BLaER1 treated with 17β-estradiol and CSF1 and Interleukin-3, amounts not matched to agents 10 nM and 100 nM (cell line): ENCODE results near the gene SH3BP4.
A peak's percentile ranks its signal among the peaks of the same experiment; 100 is the strongest.

ENCODE experiments used
- H3K27ac ChIP-seq, 11 experiments: shearing (Covaris generic); formaldehyde crosslinking; 2 replicates each; pipeline ENCODE4 v1.8.1; 2022
- H3K27me3 ChIP-seq, 11 experiments: shearing (Covaris generic); formaldehyde crosslinking; 2 replicates each; pipeline ENCODE4 v1.8.1; 2022
- H3K36me3 ChIP-seq, 11 experiments: shearing (Covaris generic); formaldehyde crosslinking; 2 replicates each; pipeline ENCODE4 v1.8.1; 2022
- H3K4me1 ChIP-seq, 10 experiments: shearing (Covaris generic); formaldehyde crosslinking; 2 replicates each; pipeline ENCODE4 v1.8.1; 2022
- H3K4me2 ChIP-seq, 11 experiments: shearing (Covaris generic); formaldehyde crosslinking; 2 replicates each; pipeline ENCODE4 v1.8.1; 2022
- H3K4me3 ChIP-seq, 10 experiments: shearing (Covaris generic); formaldehyde crosslinking; 2 replicates each; pipeline ENCODE4 v1.8.1; 2022
- H3K9ac ChIP-seq, 11 experiments: shearing (Covaris generic); formaldehyde crosslinking; 2 replicates each; pipeline ENCODE4 v1.8.1; 2022
- H3K9me3 ChIP-seq, 11 experiments: shearing (Covaris generic); formaldehyde crosslinking; replicated peaks in 1 of 11; 2 replicates each; pipeline ENCODE4 v1.8.1; 2022
- H4K20me1 ChIP-seq, 11 experiments: shearing (Covaris generic); formaldehyde crosslinking; 2 replicates each; pipeline ENCODE4 v1.8.1; 2022
- Cebpa-rat ChIP-seq, 11 experiments: shearing (Covaris generic); IDR thresholded peaks; 2 replicates each; pipeline ENCODE4 v1.8.1; 2022

The SH3BP4 gene

DNA sequence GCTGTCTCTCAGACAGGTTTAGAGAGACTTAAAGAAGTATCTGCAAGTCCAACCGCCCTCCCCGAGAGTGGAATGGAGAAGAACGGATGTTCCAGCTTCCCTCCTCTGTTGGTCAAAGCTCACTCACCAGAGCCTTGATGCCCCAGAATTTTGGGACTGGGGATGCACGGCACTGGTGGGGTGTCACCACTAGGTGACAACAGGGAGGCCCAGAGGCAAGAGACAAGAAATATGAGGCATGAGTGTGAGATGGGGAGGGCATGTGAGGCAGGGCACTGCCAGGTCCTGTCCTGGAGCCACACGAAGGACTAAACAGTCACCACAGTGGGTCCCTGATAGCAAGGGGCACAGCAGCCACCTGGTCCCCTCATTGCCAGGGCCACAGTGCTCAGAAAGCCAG, 35.1 kb upstream of the SH3BP4 start:
- no peaks in the 10 kb centered on the region for H3K36me3 ChIP-seq
- no peaks in the 10 kb centered on the region for H3K27me3 ChIP-seq
- no peak overlapping the region for H3K9ac ChIP-seq
- TF ChIP-seq Cebpa-rat (IDR thresholded peaks at IDR 0.05) = no peak
- no peak overlapping the region for H3K4me3 ChIP-seq
- peak overlapping the region in 1 of 11 experiments; percentile 26; a peak in 1 of 22 replicates for H3K4me2 ChIP-seq
- no peak overlapping the region for H3K27ac ChIP-seq
- peaks cover 0 to 17% (median 11%) of the 10 kb centered on the region in 10 experiments; a peak in 12 of 20 replicates for H3K4me1 ChIP-seq
- H4K20me1 ChIP-seq = no peaks in the 10 kb centered on the region
- peaks cover 9 to 17% (median 14%) of the 10 kb centered on the region in 11 experiments; a peak in 21 of 22 replicates for H3K9me3 ChIP-seq

DNA sequence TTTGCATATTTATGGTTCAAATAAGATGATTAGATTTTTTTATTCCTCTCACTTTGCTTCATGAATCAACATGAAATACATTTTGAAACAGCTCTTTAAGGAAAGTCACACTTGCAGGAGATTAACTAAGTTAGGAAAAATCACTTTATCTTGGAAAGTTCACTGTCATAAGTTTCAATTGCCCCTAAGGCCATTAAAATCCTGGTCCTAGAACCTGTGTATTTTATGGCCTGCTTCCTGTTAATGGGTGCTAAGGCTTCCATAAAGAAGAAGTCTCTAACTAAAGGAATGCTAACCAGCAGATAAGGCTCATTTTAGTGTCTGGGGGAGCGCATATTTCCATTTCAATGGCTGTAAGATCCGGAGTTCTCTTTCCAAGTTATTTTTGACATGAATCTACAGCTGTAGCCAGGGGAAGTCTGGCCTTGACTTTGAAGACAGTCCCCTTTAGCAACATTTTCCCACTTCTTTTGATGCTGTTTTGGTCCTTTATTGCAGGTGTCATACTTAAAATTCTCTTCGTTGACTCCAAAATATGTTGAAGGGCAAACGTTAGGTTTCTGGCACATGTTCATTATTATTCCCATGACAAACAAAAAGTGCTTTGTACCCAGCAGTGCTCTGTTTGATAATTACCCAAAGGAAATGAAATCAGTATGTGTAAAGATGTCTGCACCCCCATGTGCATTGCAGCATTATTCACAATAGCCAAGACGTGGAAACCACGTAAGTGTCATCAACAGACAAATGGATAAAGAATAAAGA, 34.4 kb upstream of the SH3BP4 start:
- H3K36me3 ChIP-seq = no peaks in the 10 kb centered on the region
- H3K27ac ChIP-seq = 0 out of 22 replicates have a peak overlapping the region, but pooled peaks of 1 of the 11 experiments have one; percentile 8
- peaks cover 0 to 17% (median 11%) of the 10 kb centered on the region in 10 experiments; a peak in 12 of 20 replicates for H3K4me1 ChIP-seq
- TF ChIP-seq Cebpa-rat (IDR thresholded peaks at IDR 0.05) = no peak
- H3K27me3 ChIP-seq = no peaks in the 10 kb centered on the region
- H3K4me2 ChIP-seq = peak overlapping the region in 7 of 11 experiments; percentile 15 to 56 (median 44); a peak in 12 of 22 replicates
- no peak overlapping the region for H3K9ac ChIP-seq
- H3K4me3 ChIP-seq = no peak overlapping the region
- peaks cover 9 to 17% (median 14%) of the 10 kb centered on the region in 11 experiments; a peak in 21 of 22 replicates for H3K9me3 ChIP-seq
- H4K20me1 ChIP-seq = no peaks in the 10 kb centered on the region

DNA sequence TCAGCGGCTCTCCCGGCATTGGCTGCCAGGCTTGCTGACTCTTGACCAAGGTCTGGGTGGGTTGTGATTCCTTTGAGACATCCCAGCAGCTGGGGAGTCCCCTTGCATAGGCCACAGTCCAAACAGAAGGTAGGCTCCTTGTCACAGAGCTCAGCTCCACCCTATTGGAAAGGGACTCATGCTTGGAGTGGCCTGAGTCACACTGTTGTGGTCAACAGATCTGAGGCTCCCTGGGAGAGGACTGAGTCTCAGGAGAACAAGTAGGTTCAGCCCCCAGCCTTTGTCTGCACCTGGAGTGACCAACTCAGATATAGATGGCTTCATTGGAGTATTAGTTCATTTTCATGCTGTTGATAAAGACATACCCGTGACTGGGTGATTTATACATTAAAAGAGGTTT, 32.1 kb upstream of the SH3BP4 start:
- no peak overlapping the region for H3K9ac ChIP-seq
- H3K4me2 ChIP-seq = no peak overlapping the region
- no peaks in the 10 kb centered on the region for H3K27me3 ChIP-seq
- no peak for TF ChIP-seq Cebpa-rat (IDR thresholded peaks at IDR 0.05)
- no peaks in the 10 kb centered on the region for H4K20me1 ChIP-seq
- no peak overlapping the region for H3K4me3 ChIP-seq
- no peaks in the 10 kb centered on the region for H3K36me3 ChIP-seq
- H3K4me1 ChIP-seq = peaks cover 0 to 17% (median 11%) of the 10 kb centered on the region in 10 experiments; a peak in 12 of 20 replicates
- peaks cover 9 to 24% (median 16%) of the 10 kb centered on the region in 11 experiments for H3K9me3 ChIP-seq
- H3K27ac ChIP-seq = no peak overlapping the region

DNA sequence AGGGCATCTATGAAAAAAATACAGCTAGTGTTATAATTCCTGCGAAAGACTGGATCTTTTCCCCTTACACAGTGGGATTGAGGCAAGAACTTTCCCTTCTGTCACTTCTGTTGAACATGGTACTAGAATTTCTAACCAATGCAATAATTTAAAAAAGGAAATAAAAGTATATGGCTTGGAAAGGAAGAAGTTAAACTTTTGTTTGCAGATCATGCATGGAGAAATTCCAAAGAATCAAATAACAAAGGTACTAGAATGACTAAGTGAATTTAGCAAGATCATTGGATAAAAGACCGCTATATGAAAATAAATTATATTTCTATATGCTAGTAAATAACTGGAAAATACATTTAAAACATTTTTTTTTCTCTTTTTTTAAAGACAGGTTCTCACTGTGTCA, 31.0 kb upstream of the SH3BP4 start:
- no peak overlapping the region for H3K4me3 ChIP-seq
- TF ChIP-seq Cebpa-rat (IDR thresholded peaks at IDR 0.05) = no peak
- no peak overlapping the region for H3K4me2 ChIP-seq
- peaks cover 0 to 17% (median 11%) of the 10 kb centered on the region in 10 experiments; a peak in 12 of 20 replicates for H3K4me1 ChIP-seq
- H3K9me3 ChIP-seq = peaks cover 15 to 30% (median 19%) of the 10 kb centered on the region in 11 experiments
- no peaks in the 10 kb centered on the region for H3K36me3 ChIP-seq
- H3K9ac ChIP-seq = no peak overlapping the region
- no peaks in the 10 kb centered on the region for H4K20me1 ChIP-seq
- no peak overlapping the region for H3K27ac ChIP-seq
- H3K27me3 ChIP-seq = no peaks in the 10 kb centered on the region

DNA sequence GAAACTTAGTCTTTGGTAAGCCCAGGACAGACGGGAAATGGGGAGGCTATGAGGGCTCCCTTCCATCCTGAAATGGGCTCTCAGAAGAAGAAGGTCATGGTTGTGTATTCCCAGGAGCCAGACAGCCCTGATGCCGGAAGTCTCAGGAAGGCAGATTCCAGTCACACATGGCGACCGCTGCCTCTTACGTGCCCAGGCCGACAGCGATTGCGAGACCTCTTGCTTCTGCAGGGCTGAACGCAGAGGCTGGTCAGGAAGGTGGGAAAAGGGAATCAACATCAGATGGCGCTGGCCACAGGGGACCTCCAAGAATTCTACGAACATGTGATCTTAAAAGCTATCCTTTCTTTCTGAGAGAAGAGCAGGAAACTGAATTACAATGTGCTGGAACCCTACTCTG, 22.8 kb upstream of the SH3BP4 start:
- peaks cover 0 to 14% (median 7%) of the 10 kb centered on the region in 11 experiments; a peak in 7 of 22 replicates for H3K9me3 ChIP-seq
- H3K4me3 ChIP-seq = no peak overlapping the region
- no peaks in the 10 kb centered on the region for H4K20me1 ChIP-seq
- no peak overlapping the region for H3K27ac ChIP-seq
- H3K27me3 ChIP-seq = no peaks in the 10 kb centered on the region
- TF ChIP-seq Cebpa-rat (IDR thresholded peaks at IDR 0.05) = no peak
- H3K4me1 ChIP-seq = no peaks in the 10 kb centered on the region
- no peaks in the 10 kb centered on the region for H3K36me3 ChIP-seq
- no peak overlapping the region for H3K4me2 ChIP-seq
- no peak overlapping the region for H3K9ac ChIP-seq

DNA sequence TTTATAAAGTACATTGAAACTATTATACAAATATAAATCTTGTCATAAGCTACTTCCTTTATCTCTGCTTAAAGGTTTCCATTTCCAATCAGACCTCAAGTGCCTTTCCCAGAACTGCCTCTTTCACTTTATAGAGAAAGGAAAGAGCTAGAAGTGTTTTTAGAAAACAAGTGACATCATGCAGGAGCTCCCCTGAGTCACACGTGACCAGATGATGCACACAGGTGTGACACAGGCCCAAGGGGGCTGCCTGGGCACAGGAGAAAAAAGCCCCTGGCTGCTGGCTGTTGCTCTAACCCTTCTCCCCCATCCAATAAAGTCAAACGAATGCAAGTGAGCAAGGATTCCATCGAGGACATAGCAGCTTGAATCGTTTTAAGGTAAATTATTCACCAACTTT, 21.4 kb upstream of the SH3BP4 start:
- Histone ChIP-seq H3K9ac (no peak overlapping the region), H3K4me3 (no peak overlapping the region), H3K27me3 (no peaks in the 10 kb centered on the region), H4K20me1 (no peaks in the 10 kb centered on the region), H3K9me3 (peaks cover 0 to 4% (median 0%) of the 10 kb centered on the region in 11 experiments; a peak in 1 of 22 replicates), H3K27ac (no peak overlapping the region), H3K36me3 (no peaks in the 10 kb centered on the region), H3K4me1 (no peaks in the 10 kb centered on the region), H3K4me2 (no peak overlapping the region)
- TF ChIP-seq Cebpa-rat (IDR thresholded peaks at IDR 0.05) = no peak

DNA sequence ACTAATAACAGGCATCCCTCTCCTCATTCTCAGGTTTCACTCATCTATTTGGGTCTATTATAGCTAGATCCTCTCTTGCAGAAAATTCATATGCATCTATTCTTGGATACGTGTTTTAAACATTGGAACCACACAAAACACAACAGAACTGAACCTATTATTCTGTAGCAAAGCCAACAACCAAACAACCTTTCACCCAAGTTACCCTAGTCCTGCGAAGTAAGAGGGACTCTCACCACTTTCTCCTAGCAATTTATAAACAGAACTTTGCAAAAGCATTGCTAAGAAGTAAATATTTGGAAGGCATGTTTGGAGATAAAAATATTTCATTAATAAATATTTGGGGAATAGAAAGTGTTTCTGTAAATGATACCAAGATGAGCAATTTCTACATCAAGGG, 20.4 kb upstream of the SH3BP4 start:
- TF ChIP-seq Cebpa-rat (IDR thresholded peaks at IDR 0.05) = no peak
- no peak overlapping the region for H3K9ac ChIP-seq
- H3K4me1 ChIP-seq = no peaks in the 10 kb centered on the region
- H3K4me3 ChIP-seq = no peak overlapping the region
- H4K20me1 ChIP-seq = no peaks in the 10 kb centered on the region
- no peaks in the 10 kb centered on the region for H3K36me3 ChIP-seq
- no peak overlapping the region for H3K4me2 ChIP-seq
- H3K9me3 ChIP-seq = no peaks in the 10 kb centered on the region
- no peaks in the 10 kb centered on the region for H3K27me3 ChIP-seq
- no peak overlapping the region for H3K27ac ChIP-seq

DNA sequence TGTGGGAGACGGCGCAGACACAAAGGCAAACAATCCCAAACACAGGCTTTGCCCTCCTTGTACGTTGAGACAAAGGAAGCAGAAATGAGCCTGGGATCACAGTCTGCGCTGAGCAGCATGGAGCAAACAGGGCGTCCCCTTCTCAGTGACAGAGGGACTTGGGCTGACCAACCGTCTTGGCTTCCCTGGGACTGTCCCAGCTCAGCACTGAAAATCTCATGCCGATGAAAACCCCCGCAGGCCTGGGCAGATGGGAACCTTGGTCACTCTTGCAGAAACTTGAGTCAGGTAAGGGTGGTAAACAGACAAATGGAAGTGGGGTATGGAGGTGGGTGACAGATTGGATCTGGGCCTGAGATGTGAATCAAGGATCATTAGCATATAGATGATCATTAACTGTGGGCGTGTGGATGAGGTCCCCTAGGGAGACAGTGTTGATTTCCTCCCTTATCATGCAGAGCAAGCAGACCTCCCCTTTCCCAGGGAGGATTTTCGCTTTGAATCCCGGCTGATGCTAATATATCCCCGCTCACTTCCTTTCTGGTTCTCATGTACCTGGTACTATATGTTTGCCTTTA, 19.1 kb upstream of the SH3BP4 start:
- H3K9me3 ChIP-seq = no peaks in the 10 kb centered on the region
- H3K4me1 ChIP-seq = no peaks in the 10 kb centered on the region
- TF ChIP-seq Cebpa-rat (IDR thresholded peaks at IDR 0.05) = no peak
- H3K4me3 ChIP-seq = no peak overlapping the region
- H3K27me3 ChIP-seq = no peaks in the 10 kb centered on the region
- no peaks in the 10 kb centered on the region for H3K36me3 ChIP-seq
- no peaks in the 10 kb centered on the region for H4K20me1 ChIP-seq
- no peak overlapping the region for H3K27ac ChIP-seq
- H3K9ac ChIP-seq = no peak overlapping the region
- no peak overlapping the region for H3K4me2 ChIP-seq

DNA sequence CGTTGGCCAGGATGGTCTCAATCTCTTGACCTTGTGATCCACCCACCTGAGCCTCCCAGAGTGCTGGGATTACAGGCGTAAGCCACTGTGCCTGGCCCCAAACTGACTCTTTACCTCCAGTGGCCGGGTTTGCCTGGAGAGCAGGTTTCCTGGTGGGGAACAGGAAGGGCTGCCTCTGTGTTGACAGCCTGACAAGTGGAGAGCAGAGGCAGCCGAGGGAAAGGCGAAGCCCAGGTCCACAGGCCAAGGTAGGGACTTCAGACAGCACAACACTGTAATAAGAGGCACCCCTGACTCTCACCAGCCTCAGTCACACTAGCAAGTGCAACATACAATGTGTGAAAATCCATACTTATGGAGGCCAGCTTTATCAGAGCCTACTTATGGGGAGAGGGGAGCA, 16.5 kb upstream of the SH3BP4 start:
- no peak overlapping the region for H3K4me3 ChIP-seq
- no peaks in the 10 kb centered on the region for H3K36me3 ChIP-seq
- H4K20me1 ChIP-seq = no peaks in the 10 kb centered on the region
- no peak overlapping the region for H3K4me2 ChIP-seq
- H3K9ac ChIP-seq = no peak overlapping the region
- no peak overlapping the region for H3K27ac ChIP-seq
- no peaks in the 10 kb centered on the region for H3K27me3 ChIP-seq
- TF ChIP-seq Cebpa-rat (IDR thresholded peaks at IDR 0.05) = no peak
- H3K4me1 ChIP-seq = peaks cover 0 to 7% (median 6%) of the 10 kb centered on the region in 10 experiments; a peak in 14 of 20 replicates
- H3K9me3 ChIP-seq = no peaks in the 10 kb centered on the region
